GM19238 (cell line): ENCODE results near the gene BTBD3.

Experiments
- DNase-seq: peaks from one replicate; pipeline ENCODE4 v3.0.0; 2011; ENCODE audit warnings: low spot score; ENCODE audit not compliant: insufficient read length

BTBD3 gene

GRCh38 chr20:11965602-11966001, 47.9 kb downstream of the BTBD3 start:
- no peak for DNase-seq

- no peak for DNase-seq
Observed at GRCh38 chr20:11966186-11966585, 48.5 kb downstream of the BTBD3 start.

GRCh38 chr20:11970243-11970836, 52.6 kb downstream of the BTBD3 start:
- DNase-seq, result no peak

GRCh38 chr20:11972478-11972877, 54.8 kb downstream of the BTBD3 start:
- no peak for DNase-seq
